GM18519 (cell line): ENCODE data around the gene PEX7.
"Not testable (repeated sequence)": the region's sequence is repeated elsewhere in the genome, so short reads cannot be mapped to it uniquely, and the experiment has no call there.

Experiments used
- ATAC-seq: cut with Tn5 transposase; IDR thresholded peaks from one replicate; pipeline ENCODE4 v1.9.1; 2021; ENCODE audit warnings: mild to moderate bottlenecking, moderate library complexity; ENCODE audit not compliant: unreplicated experiment, low FRiP score

PEX7 gene

GRCh38 chr6:136945711-136946121, 123.3 kb downstream of the PEX7 start:
- no peak for ATAC-seq

DNA sequence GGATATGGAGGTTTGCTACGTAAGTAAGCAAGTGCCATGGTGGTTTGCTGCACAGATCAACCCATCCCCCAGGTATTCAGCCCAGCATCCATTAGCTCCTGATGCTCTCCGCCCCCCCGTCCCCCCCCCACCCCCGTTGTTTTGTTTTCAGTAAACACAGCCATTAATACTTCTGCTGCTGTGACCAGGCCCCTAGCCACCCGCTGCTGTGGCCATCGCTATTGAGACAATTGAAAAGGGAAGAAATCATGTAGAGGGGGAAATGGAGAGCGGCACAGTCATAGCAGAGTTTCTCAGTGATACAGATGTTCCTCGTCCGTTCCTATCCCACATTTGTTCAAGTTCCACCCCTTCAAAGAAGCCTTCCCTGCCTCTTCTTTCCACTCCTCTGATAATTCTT, 124.6 kb downstream of the PEX7 start:
- no peak for ATAC-seq

DNA sequence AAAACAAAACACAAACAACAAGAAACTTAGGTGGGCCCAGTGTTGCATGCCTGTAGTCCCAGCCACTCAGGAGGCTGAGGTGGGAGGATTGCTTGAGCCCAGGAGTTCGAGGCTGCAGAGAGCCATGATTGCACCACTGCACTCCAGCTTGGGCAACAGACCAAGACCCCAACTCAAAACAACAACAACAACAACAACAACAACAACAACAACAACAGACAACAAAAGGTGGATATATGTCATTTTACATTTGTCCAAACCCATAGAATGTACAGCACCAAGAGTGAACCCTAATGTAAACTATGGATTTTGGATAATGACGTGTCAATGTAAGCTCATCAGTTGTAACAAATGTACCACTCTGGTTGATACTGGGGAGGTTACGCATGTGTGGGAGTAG, 127.6 kb downstream of the PEX7 start:
- ATAC-seq: not testable (repeated sequence)

DNA sequence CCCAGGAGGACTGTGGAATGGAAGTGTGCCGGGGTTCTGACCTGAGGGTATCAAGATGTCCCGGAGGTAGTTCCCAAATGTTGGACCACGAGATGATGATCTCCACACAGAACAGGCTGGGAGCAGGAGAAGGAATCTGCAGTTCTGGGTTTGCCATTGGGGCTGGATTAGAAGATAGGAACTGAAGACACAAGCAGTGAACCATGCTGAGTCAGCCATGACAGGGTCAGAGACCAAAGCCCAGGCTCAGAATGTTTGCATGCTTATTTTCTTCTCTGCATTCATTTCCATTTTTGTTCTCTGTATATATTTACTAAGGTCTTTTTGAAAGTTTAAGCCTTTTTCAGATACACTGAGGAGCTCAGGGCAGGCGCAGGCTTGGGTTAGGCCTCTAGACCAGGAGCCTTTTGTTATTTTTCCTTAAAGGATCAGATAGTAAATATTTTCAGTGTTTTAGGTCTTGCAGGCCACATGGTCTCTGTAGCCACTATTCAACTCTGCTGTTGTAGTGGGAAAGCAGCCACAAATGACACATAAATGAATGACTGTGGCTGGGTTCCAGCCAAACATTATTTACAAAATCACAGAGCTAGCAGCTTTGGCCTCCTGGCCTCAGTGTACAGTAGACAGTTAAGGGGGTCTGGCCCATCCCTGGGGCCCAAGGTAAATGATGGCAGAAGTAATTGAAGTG, 128.2 kb downstream of the PEX7 start:
- ATAC-seq: no peak

DNA sequence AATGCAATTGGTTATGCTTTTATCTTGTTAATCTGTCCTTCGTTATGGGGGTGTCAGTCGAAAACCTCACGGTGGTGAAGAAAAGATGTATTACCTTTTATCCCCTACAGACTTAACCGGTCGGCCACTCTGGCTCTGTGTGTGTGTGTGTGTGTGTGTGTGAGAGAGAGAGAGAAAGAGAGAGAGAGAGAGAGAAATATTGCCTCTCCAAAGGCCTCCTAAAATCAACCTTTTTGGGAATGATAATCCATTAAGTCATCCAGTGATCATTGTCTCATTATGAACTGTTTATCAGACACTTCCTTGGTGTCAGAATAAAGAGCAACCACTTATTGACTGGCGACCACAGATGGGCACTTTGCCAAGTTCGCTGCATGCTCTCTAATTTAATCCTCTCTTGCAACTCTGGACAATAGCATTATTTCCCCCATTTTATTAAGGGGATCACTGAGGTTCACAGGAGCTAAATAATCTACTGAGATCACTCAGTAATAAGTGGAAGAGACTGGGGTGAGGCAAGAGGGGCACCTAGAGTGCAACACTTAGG, 130.4 kb downstream of the PEX7 start:
- no peak for ATAC-seq

- ATAC-seq: no peak
Observed at GRCh38 chr6:136955123-136955522, 132.7 kb downstream of the PEX7 start.

DNA sequence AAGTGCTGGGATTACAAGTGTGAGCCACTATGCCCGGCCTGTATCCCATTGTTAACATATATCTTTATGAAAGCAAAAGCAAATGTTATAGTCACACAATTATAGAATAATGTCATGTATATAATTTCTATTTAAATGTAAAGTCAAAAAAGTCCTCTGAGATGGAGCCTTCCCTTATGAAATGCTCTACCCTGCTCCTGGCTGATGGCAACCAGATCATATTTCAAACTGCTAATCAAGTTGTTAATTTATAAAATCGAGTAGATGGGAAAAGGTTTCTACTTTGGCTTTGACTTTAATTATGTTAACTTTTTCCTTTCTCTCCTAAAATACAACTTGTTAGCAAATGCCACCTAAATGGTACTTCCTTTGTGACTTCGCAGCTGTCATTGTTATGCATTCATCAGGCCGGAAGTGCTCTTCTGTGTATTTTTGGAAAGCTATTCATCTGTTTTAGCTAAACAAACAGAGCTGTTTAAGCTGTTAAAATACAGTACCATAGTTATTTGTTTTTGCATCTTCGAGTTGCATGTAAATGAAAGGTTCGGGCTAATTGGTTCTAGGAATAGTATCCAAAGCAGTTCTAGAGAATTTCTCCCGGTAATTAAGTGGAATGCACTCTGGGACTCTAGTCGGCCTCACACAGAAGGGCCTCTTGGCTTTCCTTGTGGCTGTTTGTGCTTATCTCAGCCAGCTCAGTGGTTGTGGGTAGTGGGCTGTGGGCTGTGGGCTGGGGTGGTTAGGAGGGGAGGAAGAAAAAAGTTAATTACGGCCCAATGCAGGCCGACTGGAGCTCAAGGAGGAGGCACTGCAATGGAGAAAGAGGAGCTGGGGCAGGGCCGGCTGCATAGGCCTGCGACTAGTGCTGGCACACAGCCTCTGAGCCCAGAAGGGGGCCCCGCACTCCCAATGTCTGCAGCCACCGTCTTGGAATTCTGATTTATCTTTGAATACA, 134.5 kb downstream of the PEX7 start:
- no peak for ATAC-seq

DNA sequence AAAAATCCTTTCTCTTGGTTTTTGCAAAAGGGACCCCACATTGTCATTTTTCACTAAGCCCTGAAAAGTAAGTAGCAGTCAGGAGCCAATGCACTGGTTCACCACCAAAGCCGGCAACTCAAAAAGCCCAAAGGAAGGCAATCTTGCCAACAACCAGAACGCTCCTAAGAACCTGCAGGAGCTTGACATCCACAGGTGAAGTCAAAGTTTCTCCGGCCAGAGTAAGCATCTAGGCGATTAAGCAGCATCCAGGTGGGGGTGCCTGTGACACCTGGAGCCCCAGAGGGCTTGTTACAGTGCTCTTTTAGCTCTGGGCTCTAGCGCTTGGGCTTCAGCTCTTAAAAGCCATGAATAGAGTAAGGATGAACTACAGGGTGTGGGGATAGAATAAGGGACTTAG, 135.8 kb downstream of the PEX7 start:
- ATAC-seq: no peak

- no peak for ATAC-seq
Observed at GRCh38 chr6:136959471-136959891, 137.1 kb downstream of the PEX7 start.

- ATAC-seq: not testable (repeated sequence)
Observed at GRCh38 chr6:136959935-136960334, 137.5 kb downstream of the PEX7 start.

DNA sequence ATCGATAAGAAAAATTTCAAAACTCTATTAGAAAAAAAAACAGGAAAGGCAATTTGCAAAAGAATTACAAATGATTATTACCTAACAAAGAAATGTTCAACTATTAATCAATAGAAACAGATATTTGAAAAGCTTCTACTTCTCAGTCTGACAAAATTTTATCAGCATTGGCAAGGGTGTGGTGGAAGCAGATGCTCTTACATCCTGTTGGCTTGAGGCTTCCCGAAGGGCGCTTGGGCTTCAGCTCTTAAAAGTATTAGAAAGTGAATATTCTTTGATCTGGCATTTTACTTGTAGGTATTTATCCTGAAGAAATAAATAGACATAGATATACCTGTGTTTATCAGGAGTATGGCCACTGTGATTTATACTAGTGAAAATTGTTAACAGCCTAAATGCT, 138.4 kb downstream of the PEX7 start:
- ATAC-seq: no peak

DNA sequence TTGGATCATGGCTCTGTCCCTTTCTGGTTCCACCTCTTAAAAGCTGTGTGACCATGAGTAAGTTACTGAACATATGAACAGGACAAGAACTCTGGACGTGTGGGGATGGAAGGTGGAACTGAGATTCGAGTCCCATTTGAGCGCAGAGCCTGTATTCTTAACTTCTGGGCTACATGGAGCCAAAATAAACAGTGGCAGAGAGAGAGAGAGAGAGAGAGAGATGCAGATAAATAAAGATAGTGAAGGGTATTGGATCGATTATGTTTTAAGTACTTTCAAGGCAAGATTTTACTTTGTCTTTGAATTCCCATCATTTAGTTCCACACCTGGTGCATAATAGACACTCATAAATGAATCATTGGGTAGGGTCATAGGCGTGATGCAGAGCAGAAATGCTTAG, 139.5 kb downstream of the PEX7 start:
- no peak for ATAC-seq

DNA sequence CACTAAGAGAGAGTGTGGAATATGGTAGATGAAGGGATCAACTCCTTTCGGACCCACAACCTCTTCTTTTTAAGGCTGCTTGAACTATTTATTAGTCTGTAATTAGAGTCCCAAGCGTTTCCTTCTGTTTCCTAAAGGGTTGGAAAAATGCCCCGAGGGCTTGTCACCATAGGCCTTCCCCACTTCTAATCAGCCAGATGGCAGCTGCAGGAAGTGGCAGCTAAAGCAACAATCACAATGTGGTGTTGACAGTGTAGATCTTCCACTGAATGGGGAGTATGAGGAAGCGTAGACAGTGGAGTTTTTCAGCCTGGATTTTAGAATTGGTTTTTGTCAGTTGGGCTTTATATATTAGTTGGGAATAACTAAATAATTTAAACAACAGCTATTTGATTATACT, 140.3 kb downstream of the PEX7 start:
- ATAC-seq: no peak

- ATAC-seq: no peak
Observed at GRCh38 chr6:136963259-136963658, 140.9 kb downstream of the PEX7 start.
